ENCODE measurements around the gene RAI1.
A peak's percentile ranks its signal among the peaks of the same experiment; 100 is the strongest.

The RAI1 gene

DNA sequence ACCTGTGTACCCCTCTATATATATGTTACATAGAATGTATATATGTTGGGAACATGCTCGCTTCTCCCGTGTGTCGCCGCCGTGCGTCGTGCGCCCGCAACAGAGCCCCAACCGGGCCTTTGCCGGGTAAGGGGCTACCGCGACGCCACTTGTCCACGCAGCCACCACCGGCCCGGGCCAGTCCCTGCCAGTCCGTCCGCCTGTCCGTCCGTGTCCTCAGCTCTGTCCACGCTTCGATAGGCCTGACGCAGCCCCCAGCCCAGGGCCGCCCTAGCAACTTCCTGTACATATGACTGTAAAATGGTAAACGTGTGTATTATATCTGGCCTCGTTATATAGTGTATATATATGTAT, 129.6 kb downstream of the RAI1 start:
- Histone ChIP-seq H3K27ac (no peak overlapping the region), H3K4me3 (ENCODE audit: low read depth, low read length) (no peak overlapping the region), H3K36me3 (replicated peaks) (peaks cover 50% of the 10 kb centered on the region), H3K27me3 (replicated peaks) (no peaks in the 10 kb centered on the region)
- in situ Hi-C loops (cut with HindIII; ENCODE audit: low pct_ligation_motif_present, low sequenced_read_pairs): no loop called here
- TF ChIP-seq, protein P1, sequence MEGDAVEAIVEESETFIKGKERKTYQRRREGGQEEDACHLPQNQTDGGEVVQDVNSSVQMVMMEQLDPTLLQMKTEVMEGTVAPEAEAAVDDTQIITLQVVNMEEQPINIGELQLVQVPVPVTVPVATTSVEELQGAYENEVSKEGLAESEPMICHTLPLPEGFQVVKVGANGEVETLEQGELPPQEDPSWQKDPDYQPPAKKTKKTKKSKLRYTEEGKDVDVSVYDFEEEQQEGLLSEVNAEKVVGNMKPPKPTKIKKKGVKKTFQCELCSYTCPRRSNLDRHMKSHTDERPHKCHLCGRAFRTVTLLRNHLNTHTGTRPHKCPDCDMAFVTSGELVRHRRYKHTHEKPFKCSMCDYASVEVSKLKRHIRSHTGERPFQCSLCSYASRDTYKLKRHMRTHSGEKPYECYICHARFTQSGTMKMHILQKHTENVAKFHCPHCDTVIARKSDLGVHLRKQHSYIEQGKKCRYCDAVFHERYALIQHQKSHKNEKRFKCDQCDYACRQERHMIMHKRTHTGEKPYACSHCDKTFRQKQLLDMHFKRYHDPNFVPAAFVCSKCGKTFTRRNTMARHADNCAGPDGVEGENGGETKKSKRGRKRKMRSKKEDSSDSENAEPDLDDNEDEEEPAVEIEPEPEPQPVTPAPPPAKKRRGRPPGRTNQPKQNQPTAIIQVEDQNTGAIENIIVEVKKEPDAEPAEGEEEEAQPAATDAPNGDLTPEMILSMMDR (IDR thresholded peaks at IDR 0.05; ENCODE audit: low read depth, low read length, missing control alignments): no peak
- no peak for DNase-seq

DNA sequence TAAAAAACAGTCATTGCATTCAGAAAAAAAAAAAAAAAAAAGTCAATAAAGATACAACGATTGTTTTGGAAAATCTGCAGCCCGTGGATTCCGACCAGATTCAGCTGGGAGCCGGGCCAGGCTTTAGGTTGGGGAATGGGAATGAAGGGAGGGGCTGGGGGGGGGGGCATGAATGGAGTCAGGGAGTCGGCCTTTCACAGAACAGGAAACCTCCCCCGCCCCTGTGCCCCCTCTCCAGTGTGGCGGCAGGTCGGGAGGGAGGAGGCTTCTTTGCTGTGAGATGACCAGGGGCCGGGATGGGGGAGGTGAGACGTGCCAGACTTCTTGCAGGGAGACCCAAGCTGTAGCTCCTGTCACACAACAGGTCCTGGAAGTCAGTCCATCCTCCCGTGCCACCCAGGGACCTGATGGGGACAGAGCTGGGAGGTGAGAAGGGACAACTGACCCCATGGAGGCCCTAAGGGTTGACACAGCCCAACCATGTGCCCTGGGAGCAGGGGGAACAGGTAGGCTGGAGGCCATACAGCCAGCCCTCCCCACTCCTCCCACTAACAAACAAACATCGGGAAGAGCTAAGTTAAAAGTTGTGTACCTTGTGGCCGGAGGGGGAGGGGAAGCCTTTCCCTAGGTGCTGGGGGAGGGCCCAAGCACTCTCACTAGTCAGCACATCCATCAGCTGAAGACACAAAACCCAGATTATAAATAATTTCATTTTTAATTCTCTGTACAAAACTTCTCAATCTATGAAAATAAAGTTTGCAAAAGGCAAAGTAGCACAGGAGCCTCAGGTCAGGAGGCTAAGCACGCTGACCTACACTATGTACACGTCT, 130.3 kb downstream of the RAI1 start:
- H3K27me3 ChIP-seq (replicated peaks): no peaks in the 10 kb centered on the region
- in situ Hi-C loops (cut with HindIII; ENCODE audit: low pct_ligation_motif_present, low sequenced_read_pairs): no loop called here
- DNase-seq: no peak
- no peak overlapping the region for H3K27ac ChIP-seq
- TF ChIP-seq, protein P1 (IDR thresholded peaks at IDR 0.05; ENCODE audit: low read depth, low read length, missing control alignments): no peak
- H3K4me3 ChIP-seq (ENCODE audit: low read depth, low read length): no peak overlapping the region
- peaks cover 48% of the 10 kb centered on the region for H3K36me3 ChIP-seq (replicated peaks)

DNA sequence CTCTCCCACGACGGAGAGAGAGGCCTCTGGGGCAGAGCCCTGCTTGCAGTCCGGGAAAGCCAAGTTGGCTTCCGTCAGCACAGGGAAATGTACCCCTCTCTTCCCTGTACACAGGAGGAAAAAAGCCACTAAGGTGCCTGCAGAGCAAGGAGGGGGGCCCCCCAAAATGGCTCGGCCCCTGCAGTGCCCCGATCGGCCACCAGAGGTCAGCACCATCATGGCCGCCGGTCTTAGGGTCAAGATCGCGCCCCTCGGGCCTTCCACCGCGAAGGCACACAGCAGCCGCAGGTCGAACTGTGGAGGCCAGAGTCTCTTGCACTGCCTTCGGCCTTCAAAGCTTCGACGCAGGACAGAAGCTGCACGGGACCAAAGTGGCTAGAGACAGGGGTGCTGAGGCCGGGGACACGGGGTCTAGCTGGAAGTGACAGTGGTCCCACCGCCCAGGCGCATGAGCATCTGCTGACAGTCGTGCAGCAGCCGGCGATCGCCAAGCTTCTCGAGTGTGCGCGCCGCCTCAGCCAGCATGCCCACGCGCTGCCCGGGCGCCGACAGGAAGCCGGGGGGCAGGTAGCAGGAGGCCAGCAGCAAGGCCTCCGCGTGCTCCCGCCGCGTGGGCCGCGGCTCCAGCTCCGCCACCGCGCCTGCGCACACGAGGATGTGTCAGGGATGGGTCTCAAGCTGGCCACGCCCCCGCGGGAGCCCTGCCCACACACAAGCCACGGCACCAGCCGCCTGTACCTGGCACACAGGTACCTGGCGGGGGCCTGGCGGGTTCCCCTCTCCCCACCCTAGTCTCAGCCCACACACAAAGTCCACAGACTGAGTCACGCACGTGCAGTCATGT, 131.2 kb downstream of the RAI1 start:
- Histone ChIP-seq H3K27me3 (replicated peaks) (no peaks in the 10 kb centered on the region), H3K4me3 (ENCODE audit: low read depth, low read length) (no peak overlapping the region), H3K27ac (no peak overlapping the region), H3K36me3 (replicated peaks) (peaks cover 57% of the 10 kb centered on the region)
- no peak for DNase-seq
- TF ChIP-seq, protein P1 (IDR thresholded peaks at IDR 0.05; ENCODE audit: low read depth, low read length, missing control alignments): peak; percentile 99
- in situ Hi-C loops (cut with HindIII; ENCODE audit: low pct_ligation_motif_present, low sequenced_read_pairs): no loop called here

DNA sequence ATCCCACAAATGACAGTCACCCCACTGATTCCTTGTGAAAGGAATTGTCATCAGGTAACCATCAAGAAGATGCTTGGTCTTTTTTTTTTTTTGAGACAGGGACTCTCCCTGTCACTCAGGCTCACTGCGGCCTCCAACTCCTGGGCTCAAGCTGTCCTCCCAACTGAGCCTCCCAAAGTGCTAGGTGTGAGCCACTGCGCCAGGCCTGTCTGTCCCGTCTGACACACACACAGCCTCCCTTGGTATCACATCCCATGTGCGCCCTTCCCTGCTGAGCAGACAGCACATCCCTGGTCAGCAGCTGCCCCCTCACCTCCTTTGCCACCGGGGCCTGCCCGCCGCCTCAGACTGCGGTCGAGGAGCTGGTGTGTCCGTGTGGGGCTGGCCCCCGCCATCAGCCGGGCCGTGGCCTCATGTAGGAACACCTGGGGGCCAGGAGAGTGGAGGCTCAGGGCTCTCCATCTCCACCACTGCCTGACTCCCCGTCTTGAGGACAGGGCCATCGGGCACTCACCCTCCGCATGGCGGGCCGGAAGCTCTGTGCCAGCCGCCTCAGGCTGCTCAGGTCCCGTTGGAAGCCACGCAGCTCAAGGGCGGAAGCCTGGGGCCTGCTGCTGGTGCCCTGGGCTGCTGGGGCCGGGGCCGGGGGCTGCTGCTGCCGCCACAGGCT, 131.9 kb downstream of the RAI1 start:
- no peak for DNase-seq
- TF ChIP-seq, protein P1 (IDR thresholded peaks at IDR 0.05; ENCODE audit: low read depth, low read length, missing control alignments): no peak
- in situ Hi-C loops (cut with HindIII; ENCODE audit: low pct_ligation_motif_present, low sequenced_read_pairs): no loop called here
- no peaks in the 10 kb centered on the region for H3K27me3 ChIP-seq (replicated peaks)
- H3K27ac ChIP-seq: no peak overlapping the region
- H3K36me3 ChIP-seq (replicated peaks): peaks cover 63% of the 10 kb centered on the region
- H3K4me3 ChIP-seq (ENCODE audit: low read depth, low read length): no peak overlapping the region

DNA sequence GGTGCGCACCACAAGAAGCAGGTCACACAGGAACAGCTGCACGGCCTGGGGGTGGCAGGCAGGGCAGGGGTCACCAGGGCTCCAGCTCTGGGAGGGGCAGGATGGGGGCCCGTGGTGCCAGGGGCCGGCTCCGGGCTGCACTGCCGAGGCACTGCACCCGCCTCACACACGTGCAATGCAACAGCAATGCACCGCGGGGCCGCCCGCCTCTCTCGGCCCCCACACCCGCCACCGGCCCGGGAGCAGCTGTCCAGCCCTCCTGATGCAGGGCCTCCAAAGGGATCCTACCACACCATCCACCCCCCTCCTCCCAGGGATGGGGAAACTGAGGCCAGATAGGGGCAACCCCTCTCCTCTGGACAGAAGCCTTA, 132.5 kb downstream of the RAI1 start:
- H3K27me3 ChIP-seq (replicated peaks): no peaks in the 10 kb centered on the region
- H3K36me3 ChIP-seq (replicated peaks): peaks cover 65% of the 10 kb centered on the region
- TF ChIP-seq, protein P1 (IDR thresholded peaks at IDR 0.05; ENCODE audit: low read depth, low read length, missing control alignments): no peak
- DNase-seq: no peak
- in situ Hi-C loops (cut with HindIII; ENCODE audit: low pct_ligation_motif_present, low sequenced_read_pairs): no loop called here
- H3K27ac ChIP-seq: no peak overlapping the region
- no peak overlapping the region for H3K4me3 ChIP-seq (ENCODE audit: low read depth, low read length)
